NB4 (cell line): ENCODE data around the gene OTOP2.
"Not testable (repeated sequence)": the region's sequence is repeated elsewhere in the genome, so short reads cannot be mapped to it uniquely, and the experiment has no call there.

ENCODE experiments used
- POLR2A ChIP-seq: IDR thresholded peaks from 2 replicates; pipeline ENCODE4 v1.6.1; 2011; ENCODE audit warnings: mild to moderate bottlenecking; ENCODE audit not compliant: insufficient read length; ENCODE audit errors: extremely low read depth
- TF ChIP-seq, protein P1 (sequence below): IDR thresholded peaks from one replicate; pipeline ENCODE4 v1.5.1; 2012; ENCODE audit warnings: low read depth, low read length

DNA sequence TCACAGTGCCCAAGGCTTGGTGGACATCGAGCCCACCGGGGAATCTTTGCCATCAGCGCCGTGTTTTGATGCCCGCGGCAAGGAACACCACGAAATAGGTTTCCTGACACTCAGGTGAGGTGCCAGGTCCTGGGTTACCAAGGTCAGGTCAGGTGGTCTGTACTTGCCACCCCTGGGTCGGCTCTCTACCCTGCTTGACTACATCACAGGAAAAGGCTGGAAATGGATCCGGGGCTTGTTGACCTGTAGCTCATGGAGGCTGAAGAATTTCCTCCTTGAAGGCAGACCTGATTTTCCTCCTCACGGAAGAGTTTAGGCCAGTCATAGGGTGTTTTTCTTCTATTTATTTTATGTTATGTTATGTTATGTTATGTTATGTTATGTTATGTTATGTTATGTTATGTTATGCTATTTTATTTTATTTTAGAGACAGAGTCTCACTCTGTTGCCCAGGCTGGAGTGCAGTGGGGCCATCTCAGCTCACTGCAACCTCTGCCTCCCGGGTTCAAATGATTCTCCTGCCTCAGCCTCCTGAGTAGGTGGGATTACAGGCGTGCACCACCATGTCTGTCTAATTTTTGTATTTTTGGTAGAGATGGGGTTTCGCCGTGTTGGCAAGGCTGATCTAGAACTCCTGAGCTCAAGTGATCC is 58.7 kb downstream of the OTOP2 start:
- TF ChIP-seq, protein P1, sequence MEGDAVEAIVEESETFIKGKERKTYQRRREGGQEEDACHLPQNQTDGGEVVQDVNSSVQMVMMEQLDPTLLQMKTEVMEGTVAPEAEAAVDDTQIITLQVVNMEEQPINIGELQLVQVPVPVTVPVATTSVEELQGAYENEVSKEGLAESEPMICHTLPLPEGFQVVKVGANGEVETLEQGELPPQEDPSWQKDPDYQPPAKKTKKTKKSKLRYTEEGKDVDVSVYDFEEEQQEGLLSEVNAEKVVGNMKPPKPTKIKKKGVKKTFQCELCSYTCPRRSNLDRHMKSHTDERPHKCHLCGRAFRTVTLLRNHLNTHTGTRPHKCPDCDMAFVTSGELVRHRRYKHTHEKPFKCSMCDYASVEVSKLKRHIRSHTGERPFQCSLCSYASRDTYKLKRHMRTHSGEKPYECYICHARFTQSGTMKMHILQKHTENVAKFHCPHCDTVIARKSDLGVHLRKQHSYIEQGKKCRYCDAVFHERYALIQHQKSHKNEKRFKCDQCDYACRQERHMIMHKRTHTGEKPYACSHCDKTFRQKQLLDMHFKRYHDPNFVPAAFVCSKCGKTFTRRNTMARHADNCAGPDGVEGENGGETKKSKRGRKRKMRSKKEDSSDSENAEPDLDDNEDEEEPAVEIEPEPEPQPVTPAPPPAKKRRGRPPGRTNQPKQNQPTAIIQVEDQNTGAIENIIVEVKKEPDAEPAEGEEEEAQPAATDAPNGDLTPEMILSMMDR: not testable (repeated sequence)
- TF ChIP-seq POLR2A: not testable (repeated sequence)
